GM23338 (cell line): ENCODE results near the gene MYL5.

Source experiments
- CREB1 ChIP-seq: fragments of 250-450 bp; sonication (Bioruptor Pico); IDR thresholded peaks from 2 replicates; pipeline ENCODE4 v1.5.0; 2020; ENCODE audit warnings: low read depth, mild to moderate bottlenecking, moderate library complexity
- CTCF ChIP-seq, 2 experiments: fragments of 200-600 bp in 1 of 2; sonication (generic) in 1 of 2; conservative IDR thresholded peaks; 2 replicates each; pipeline versions ENCODE4 v1.5.1 to v1.6.1; 2016 to 2017; ENCODE audit warnings: antibody characterized with exemption in 2 of 2, low read depth in 2 of 2, mild to moderate bottlenecking in 2 of 2, moderate library complexity in 1 of 2
- EZH2 ChIP-seq: fragments of 200-600 bp; sonication (generic); IDR thresholded peaks from one replicate; pipeline ENCODE4 v1.8.0; 2017; ENCODE audit warnings: antibody characterized with exemption, mild to moderate bottlenecking, low read depth; ENCODE audit not compliant: unreplicated experiment
- EZH2phosphoT487 ChIP-seq: fragments of 200-600 bp; sonication (generic); IDR thresholded peaks from one replicate; pipeline ENCODE4 v1.8.1; 2018; ENCODE audit warnings: antibody characterized with exemption; ENCODE audit not compliant: unreplicated experiment
- POLR2AphosphoS5 ChIP-seq: IDR thresholded peaks from 2 replicates; pipeline ENCODE4 v1.6.1; 2016; ENCODE audit warnings: antibody characterized with exemption, low read depth
- REST ChIP-seq: IDR thresholded peaks from one replicate; pipeline ENCODE4 v1.6.1; 2018; ENCODE audit warnings: antibody characterized with exemption; ENCODE audit not compliant: unreplicated experiment
- STAT1 ChIP-seq: IDR thresholded peaks from one replicate; pipeline ENCODE4 v1.6.1; 2016; ENCODE audit warnings: antibody characterized with exemption; ENCODE audit not compliant: unreplicated experiment
- ZNF331 ChIP-seq: fragments of 250-450 bp; sonication (Bioruptor Pico); IDR thresholded peaks from 2 replicates; pipeline ENCODE4 v1.5.0; 2020; ENCODE audit warnings: low read depth, mild to moderate bottlenecking, moderate library complexity

GRCh38 chr4:653831-654502 lies 20.4 kb upstream of the MYL5 start:
- TF ChIP-seq EZH2 (no peak), CTCF (conservative IDR thresholded peaks at IDR 0.05; ENCODE audit: low read depth in 2 of 2) (no peak), REST (no peak), ZNF331 (no peak), POLR2AphosphoS5 (no peak), STAT1 (no peak), EZH2phosphoT487 (no peak), CREB1 (CRISPR knock-in tag) (no peak)
